ENCODE results near the gene MTA2. TPM values are rescaled to one million over a fixed set of nuclear protein-coding genes. Genes with fewer than 3 reads are reported as not detected.
A peak's percentile ranks its signal among the peaks of the same experiment; 100 is the strongest.
"Not testable (repeated sequence)": the region's sequence is repeated elsewhere in the genome, so short reads cannot be mapped to it uniquely, and the experiment has no call there.

Gene MTA2
- total RNA-seq, 3 donors from 2014 or later = 61.3 to 92.8 (median 85.5) TPM

GRCh38 chr11:62573592-62574362, 27.9 kb downstream of the MTA2 start, which contains the start of gene EEF1G:
Gene EEF1G, minus strand, starts transcription at chr11:62573891. Its CDS starts 49 bp downstream, at chr11:62573842.
- peak within 1 kb of the TSS; percentile 76 to 88 (median 87) for H3K4me3 ChIP-seq
- no peaks in the 10 kb centered on the region for H3K27me3 ChIP-seq
- peaks cover 0 to 9% of the 10 kb centered on the region in 2 donors for H3K4me1 ChIP-seq
- H3K9me3 ChIP-seq = no peaks in the 10 kb centered on the region
- intact Hi-C loops (cut with DNase I; ENCODE audit: low total_unique reads) = no loop called here
- no peak for TF ChIP-seq CTCF (IDR thresholded peaks at IDR 0.05)
- TF ChIP-seq POLR2AphosphoS5 (IDR thresholded peaks at IDR 0.05) = peak; percentile 54 to 76 (median 69)
- TF ChIP-seq POLR2A (IDR thresholded peaks at IDR 0.05) = peak; percentile 85
- H3K27ac ChIP-seq = peak within 1 kb of the TSS; percentile 90 to 95
- peak; percentile 98 to 99 for DNase-seq (ENCODE audit: low spot score in 2 of 2)
- H3K36me3 ChIP-seq = no peaks in the 10 kb centered on the region

GRCh38 chr11:62573006-62573591, 28.6 kb downstream of the MTA2 start:
- peak overlapping the region; percentile 86 to 90 for H3K27ac ChIP-seq
- TF ChIP-seq POLR2A (IDR thresholded peaks at IDR 0.05) (no peak), POLR2AphosphoS5 (IDR thresholded peaks at IDR 0.05) (no peak), CTCF (IDR thresholded peaks at IDR 0.05) (no peak)
- no peaks in the 10 kb centered on the region for H3K36me3 ChIP-seq
- intact Hi-C loops (cut with DNase I; ENCODE audit: low total_unique reads) = no loop called here
- no peaks in the 10 kb centered on the region for H3K9me3 ChIP-seq
- H3K27me3 ChIP-seq = no peaks in the 10 kb centered on the region
- H3K4me1 ChIP-seq = peaks cover 0 to 9% of the 10 kb centered on the region in 2 donors
- DNase-seq (ENCODE audit: low spot score in 2 of 2) = no peak
- peak overlapping the region; percentile 76 to 88 (median 87) for H3K4me3 ChIP-seq

GRCh38 chr11:62572431-62572830, 29.2 kb downstream of the MTA2 start:
- peak overlapping the region; percentile 86 to 90 for H3K27ac ChIP-seq

GRCh38 chr11:62571493-62571892, 30.2 kb downstream of the MTA2 start:
- H3K36me3 ChIP-seq; DNase-seq (ENCODE audit: low spot score in 2 of 2); H3K27me3 ChIP-seq; H3K9me3 ChIP-seq; H3K4me1 ChIP-seq; intact Hi-C loops (cut with DNase I; ENCODE audit: low total_unique reads); H3K27ac ChIP-seq; H3K4me3 ChIP-seq: not testable (repeated sequence)

More at GRCh38 chr11:62572431-62572830, 29.2 kb downstream of the MTA2 start:
- Histone ChIP-seq H3K4me1 (peaks cover 0 to 9% of the 10 kb centered on the region in 2 donors), H3K27me3 (no peaks in the 10 kb centered on the region), H3K4me3 (peak overlapping the region; percentile 76 to 88 (median 87)), H3K36me3 (no peaks in the 10 kb centered on the region), H3K9me3 (no peaks in the 10 kb centered on the region)
- DNase-seq (ENCODE audit: low spot score in 2 of 2) = no peak
- no peak for TF ChIP-seq POLR2AphosphoS5 (IDR thresholded peaks at IDR 0.05)
- intact Hi-C loops (cut with DNase I; ENCODE audit: low total_unique reads) = no loop called here

GRCh38 chr11:62570903-62571302, 30.8 kb downstream of the MTA2 start:
- intact Hi-C loops (cut with DNase I; ENCODE audit: low total_unique reads); H3K27me3 ChIP-seq; DNase-seq (ENCODE audit: low spot score in 2 of 2); H3K36me3 ChIP-seq; H3K4me3 ChIP-seq; H3K27ac ChIP-seq; H3K9me3 ChIP-seq; H3K4me1 ChIP-seq: not testable (repeated sequence)

- Histone ChIP-seq H3K4me3 (no peak overlapping the region), H3K9me3 (no peaks in the 10 kb centered on the region), H3K27ac (no peak overlapping the region), H3K4me1 (no peaks in the 10 kb centered on the region), H3K27me3 (no peaks in the 10 kb centered on the region), H3K36me3 (no peaks in the 10 kb centered on the region)
- intact Hi-C loops (cut with DNase I; ENCODE audit: low total_unique reads) = no loop called here
- DNase-seq (ENCODE audit: low spot score in 2 of 2) = no peak
- no peak for TF ChIP-seq POLR2A (IDR thresholded peaks at IDR 0.05)
- TF ChIP-seq CTCF (IDR thresholded peaks at IDR 0.05) = no peak
- no peak for TF ChIP-seq POLR2AphosphoS5 (IDR thresholded peaks at IDR 0.05)
Observed at GRCh38 chr11:62569611-62570010, 32.1 kb downstream of the MTA2 start.
